GM21528 (cell line): ENCODE results near the gene ALDH1B1.
"Not testable (repeated sequence)": the region's sequence is repeated elsewhere in the genome, so short reads cannot be mapped to it uniquely, and the experiment has no call there.

Source experiments
- ATAC-seq: cut with Tn5 transposase; IDR thresholded peaks from one replicate; pipeline ENCODE4 v1.9.1; 2021; ENCODE audit warnings: mild to moderate bottlenecking, moderate library complexity; ENCODE audit not compliant: unreplicated experiment, low FRiP score

Gene ALDH1B1

DNA sequence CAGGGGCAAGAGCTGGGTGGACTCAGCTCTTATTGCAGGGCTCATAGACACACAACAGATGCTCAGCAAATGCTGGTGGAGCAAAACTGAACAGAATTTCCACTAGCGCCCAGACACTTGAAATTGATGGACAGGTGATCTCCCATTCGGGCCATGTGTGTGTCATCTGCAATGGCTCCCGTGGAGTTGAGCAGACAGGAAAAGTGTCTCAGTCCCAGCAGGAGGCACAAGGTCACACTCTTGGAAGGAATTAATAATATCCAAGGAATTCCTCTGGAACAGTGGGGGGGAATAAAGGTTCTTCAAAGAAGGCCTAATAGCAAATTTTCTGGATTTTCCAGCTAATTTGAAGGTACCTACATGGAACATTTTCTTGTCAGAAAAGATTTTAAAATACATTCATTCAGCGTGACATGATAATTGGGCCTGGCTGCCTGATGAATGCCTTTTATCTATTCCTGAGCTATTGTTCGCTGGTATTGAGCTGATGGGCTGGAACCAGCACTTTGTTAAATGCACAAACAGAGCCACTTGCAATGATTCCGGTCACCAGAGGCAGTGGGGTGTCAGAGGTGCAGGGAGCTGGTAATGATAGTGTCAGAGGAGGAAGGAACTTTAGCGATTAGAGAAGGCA, 31.5 kb upstream of the ALDH1B1 start:
- ATAC-seq = no peak

DNA sequence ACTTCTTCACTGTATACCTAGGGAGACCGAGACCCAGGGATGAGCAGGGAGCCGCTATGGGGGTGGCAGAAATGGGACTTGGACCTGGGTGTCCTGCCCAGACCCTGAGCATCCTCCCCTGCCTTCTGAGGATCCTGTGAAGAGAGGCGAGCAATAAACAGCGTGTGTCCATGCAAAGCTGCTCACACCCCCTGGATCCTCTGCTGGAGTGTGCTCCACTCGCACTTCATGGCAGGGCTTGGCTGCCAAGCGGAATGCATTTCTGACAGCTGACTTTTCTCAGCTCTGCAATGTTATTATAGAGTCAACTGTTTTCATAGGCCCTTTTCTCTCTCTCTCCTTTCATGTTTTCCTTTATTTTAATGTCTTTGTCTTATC, 31.0 kb upstream of the ALDH1B1 start:
- ATAC-seq = no peak

DNA sequence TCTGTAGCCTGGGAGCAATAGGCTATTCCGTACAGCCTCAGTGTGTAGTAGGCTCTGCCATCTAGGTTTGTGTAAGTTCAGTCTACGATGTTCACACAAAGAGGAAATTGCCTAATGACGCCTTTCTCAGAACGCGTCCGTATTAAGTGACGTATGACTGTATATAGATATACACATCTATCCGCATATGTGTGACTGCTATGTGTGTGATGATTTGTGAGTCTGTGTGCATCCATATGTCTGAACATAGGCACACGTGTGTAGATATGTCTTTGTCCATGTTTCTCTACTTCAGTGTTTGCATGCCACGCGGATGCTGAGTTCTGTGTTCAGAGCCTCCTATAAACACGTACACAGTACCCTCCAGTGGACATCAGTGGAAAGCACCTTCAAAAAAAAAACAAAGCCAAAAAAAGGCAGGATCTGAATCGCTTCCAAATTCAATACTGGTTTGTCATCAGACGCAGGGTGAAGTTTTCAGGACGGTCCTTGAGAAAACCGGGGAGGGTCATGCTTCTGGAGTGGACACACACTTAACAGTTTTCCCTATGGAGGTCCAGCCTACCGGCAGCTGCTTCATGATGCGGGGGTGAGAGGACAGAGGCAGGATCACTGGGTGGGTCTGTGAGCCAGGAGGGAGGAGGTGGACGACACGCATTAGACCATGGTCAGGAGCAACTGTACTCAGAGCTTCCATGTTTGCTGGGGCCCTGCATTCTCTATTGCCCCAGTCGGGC, 29.5 kb upstream of the ALDH1B1 start:
- peak; percentile 50 for ATAC-seq

DNA sequence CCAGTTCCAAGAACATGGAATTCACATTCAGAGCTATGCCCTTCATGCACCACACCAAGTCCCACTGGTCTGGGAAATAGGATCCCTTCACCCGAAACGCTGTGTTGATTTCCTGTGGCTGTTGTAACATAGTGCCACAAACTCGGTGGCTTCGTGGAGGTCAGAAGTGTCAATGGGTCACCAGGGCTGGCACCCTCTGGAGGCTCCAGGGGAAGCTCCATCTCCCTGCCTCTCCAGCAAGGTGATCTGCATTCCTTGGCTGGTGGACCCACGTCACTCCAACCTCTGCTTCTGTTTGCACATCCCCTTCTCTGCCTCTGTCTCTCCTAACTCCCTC, 28.9 kb upstream of the ALDH1B1 start:
- ATAC-seq = no peak

DNA sequence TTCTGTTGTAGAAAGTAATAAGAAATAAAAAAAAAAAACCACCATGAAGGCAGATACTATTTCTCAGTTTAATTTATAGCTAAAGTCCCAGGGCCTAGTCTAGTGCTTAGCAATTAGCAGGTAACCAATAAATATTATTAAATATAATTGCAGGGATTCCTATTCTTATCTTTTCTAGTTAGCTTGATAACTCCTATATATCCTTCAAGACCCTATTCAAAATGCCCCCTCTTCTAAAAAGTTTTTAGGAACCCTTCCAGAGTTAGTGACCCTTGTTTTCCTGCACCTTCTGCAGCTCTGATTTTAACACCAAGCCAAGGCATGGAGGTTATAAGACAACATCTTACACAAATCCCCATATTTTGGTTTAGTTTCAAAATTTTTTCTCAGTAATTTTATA, 24.6 kb upstream of the ALDH1B1 start:
- no peak for ATAC-seq

DNA sequence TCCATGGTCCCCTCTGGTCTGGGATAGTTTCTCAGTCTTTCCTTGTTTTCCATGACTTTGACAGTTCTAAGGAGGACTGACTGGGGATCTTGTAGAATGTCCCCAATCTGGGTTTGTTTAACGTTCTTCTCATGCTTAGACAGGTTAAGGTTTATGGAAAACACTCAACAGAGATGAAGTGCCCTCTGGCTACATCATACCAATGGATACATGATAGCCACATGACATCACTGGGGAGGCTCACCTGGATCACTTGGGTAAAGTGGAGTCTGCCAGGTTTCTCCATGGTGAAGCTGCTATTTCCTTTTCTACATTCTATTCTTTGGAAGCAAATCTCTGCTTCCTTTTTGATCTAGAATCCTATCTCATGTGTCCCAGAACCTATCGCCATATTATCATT, 23.8 kb upstream of the ALDH1B1 start:
- ATAC-seq = no peak

DNA sequence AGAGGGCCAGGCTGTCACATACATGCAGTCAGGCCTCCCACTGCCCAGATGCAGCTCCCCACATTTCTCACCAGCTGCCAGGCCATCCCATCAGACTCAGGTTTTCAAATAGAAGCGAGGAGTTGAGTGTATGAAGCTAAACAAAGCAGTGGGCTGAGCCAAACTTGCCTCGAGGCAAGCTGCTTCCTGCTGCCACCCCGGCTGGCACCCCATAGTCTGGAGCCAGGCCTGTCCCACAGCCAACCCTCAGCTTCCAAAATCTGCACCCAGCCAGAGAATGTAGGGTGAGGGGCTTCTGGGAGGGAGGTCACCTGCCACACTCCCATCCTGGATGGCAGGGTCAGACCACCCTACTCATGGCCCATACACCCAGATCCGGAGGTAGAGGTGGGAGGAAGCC, 22.3 kb upstream of the ALDH1B1 start:
- no peak for ATAC-seq

DNA sequence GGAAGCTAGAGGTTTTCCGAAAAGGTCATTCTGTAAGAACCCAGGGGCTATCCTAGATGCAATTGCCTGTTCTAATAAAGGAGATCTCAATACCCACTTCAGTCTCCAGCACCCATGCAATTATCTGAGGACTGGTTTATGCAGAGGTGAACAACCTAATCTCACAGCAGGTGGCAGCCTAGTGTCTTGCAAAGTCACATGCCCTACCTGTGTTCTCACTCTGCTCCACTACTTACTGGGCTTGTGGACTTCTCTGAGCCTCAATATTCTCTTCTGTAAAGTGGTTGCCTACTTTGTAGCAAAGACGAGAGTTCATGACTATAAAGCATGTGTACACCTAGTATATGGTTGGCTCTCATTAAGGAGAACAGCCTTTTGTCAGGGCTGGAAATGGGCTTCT, 21.0 kb upstream of the ALDH1B1 start:
- no peak for ATAC-seq

DNA sequence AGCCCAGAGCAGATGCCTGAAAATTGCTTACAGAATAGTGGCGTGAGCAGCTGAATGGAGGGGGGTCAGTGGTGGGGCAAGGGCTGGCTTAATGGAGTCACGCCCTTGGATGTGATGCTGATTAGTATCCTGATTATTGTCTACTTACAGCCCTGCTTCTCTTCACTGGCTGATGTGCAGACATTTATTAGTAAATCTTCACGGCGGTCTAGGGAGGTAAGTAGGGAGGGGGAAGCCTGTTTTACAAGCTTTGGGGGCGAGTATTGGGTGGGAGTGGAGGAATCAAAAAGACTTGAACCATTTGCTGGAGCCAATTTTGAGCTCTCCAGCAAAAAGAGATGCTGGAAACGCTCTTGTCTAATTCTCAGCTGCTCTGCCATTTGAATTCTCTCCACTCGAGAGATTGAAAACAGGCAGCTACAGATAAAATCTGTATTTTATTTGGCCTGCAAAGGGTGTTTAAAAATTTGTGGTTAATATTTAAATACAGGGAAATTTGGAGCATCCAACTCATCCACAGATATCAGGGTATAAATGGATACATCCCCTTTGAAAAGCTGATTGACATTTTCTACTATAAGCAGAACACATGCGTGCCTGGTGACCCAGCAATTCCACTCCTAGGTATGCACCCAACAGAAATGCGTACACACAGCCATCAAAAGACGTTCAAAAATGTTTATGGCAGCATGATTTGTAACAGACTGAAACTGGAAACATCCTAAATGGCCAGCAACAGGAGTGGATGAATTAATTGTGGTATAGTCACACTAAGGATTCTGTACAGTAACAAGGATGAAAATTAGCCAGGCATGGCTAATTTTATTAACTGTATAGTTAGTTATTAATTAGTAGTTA, 19.5 kb upstream of the ALDH1B1 start:
- ATAC-seq = no peak

DNA sequence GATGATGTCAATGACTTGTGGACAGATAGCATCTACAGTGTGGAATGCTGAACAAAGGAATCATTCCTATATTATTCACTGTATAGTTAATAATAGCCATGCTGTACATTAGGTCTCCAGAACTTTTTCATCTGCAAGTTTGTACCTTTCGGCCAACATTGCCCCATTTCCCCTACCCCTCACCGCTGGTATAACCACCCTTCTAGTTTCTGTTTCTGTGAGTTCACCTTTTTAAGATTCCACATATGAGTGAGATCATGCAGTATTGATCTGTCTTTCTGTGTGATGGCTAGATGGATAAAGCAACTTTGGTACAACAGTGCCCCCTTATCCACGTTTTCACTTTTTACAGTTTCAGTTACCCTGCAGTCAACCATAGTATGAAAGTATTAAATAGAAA, 18.8 kb upstream of the ALDH1B1 start:
- no peak for ATAC-seq

DNA sequence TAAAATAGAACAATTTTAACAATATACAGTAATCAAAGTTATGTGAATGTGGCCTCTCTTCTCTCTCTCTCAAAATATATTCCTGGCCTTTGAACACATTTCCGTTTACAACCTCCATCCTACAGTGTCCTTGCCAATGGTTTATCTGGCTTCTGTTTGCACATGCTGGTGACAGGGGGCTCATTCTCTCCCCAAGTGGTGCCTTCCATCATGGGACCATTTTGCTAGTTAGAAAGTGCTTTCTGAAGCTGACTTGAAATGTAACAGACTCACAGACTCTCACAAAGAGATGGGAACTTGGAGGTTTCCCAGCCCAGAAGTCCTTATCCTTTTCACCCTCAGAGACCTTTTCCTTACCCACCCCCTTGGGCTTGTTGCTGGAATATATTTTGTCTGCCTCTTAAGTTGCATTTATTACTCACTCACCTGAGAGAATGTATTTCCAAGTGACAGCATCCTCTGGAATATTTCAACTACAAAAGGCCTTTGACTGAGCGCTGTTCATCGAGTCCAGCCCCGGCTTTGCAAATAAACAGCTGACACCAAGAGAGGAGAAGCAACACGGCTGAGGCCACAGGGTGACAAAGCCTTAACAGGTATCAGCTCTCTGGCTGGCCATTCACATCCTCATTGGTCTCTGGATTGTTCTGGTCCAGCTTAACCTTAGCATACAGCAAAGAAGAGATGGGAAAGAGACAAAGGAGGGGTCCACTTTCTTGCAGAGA, 17.5 kb upstream of the ALDH1B1 start:
- no peak for ATAC-seq

DNA sequence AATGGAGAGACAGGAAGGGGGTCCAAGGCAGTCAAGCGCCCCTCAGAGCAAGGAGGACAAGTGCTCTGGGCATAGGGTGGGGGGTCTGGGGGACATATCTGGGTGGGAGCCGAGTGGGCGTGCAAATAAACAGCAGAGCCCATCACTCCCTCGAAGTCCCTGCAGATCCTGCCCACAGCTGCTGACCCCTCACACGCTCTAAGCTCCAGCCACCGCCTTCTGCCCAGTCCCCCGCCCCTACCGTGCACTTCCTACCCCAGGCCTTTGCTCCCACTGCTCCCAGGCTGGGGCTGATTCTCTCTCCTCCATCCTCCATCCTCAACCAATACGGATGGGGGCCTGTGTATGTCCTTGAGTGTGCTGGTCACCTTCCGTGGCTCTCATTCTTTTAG, 16.9 kb upstream of the ALDH1B1 start:
- ATAC-seq = no peak

DNA sequence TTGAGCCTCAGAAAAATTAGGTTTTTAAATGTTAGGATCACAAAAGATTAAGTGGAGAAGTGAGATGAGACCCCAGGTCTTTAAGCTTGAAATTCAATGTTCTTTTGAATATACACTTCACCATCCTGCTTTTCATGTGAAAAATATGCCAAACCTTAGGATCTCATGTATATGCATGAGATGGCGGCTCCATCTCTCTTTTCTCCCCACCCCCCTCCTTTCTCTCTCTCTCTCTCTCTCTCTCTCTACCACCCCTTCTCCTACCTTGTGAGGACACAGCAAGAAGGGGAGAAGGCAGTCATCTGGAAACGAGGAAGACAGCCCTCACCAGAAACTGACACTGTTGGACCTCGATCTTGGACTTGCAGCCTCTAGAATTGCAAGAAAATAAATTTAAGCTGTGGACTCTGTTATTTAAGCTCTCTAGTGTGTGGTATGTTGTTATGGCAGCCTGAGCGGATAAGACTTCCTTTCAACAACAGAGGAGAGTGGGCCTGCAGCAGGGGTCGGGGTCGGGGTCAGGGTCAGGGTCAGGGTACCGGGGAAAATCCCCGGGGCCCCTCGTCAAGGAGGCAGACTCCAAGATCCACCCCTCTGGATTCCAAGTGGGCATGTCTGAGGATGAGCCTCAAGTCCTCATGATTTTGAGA, 16.4 kb upstream of the ALDH1B1 start:
- ATAC-seq = no peak

DNA sequence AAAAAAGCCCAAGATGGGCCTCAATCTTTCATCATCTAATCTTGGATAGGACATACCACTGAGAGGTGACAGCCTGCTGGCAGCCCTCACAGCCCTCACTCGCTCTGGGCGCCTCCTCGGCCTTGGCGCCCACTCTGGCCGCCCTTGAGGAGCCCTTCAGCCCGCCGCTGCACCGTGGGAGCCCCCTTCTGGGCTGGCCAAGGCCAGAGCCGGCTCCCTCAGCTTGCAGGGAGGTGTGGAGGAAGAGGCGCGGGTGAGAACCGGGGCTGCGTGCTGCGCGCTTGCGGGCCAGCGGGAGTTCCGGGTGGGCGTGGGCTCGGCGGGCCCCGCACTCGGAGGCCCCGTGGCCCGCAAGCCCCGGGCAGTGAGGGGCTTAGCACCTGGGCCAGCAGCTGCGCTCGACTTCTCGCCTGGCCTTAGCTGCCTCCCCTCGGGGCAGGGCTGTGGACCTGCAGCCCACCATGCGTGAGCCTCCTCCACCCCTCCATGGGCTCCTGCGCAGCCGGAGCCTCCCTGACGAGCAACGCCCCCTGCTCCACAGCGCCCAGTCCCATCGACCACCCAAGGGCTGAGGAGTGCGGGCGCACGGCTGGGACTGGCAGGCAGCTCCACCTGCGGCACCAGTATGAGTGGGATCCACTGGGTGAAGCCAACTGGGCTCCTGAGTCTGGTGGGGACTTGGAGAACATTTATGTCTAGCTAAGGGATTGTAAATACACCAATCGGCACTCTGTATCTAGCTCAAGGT, 15.0 kb upstream of the ALDH1B1 start:
- not testable (repeated sequence) for ATAC-seq

DNA sequence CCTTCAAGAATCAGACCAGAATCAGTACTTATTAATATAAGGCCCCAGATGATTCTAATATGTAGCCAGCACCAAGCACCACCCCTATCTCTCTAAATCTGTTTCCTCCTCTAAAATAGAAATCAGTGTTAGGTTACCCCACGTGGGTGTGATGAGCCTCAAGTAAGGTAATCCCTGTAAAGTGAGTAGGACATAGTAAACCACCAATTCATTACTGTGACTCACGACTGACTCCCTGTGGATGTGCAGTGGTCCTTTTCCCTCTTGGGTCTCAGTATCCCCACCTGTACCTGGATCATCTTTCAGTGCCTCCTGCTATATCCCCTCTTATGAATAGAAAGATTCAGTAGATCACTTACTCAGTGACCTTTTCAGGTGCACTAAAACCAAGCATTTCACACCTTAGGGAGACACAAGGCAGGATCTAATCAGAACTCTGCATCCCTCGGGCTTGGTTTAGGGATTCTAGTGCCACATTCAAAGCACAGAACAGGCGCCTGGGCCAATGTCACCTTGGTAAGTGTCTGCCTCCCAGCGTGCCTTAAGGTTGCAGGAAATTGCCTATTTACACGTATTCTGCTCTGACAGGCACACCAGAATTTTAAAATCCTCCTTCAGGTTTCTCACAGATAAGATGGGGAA, 12.2 kb upstream of the ALDH1B1 start:
- ATAC-seq = no peak

DNA sequence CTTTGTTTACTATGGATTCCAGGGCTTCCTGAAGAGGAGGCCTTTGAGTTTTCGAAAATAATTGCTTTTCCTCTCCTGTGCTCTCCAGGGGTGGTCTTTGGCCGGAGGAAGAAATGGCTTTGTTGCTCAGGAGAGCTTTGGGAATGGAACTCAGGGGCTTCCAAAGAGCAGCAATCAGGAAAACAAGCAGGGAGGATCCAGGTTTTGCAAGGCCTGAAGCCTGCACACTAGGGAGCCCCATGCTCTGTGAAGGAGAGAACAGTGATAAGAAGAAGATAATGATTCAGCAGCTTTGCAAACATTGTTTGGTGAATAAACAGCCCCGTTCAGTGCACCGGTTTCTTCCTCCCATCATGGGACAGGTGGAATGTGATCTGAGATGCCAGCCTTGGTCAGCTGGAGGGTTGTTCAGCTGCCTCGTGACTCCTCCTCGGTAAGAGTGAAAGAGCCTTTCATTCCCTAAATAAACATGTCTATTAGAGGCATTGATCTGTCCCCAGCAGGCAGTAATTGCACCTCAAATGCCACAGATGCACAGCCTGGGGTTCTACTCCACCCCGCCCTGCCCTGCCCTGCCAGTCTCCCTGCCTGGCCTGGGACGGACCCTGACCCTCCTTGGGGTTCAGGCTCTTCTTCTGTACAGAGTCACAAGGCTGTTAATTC, 11.5 kb upstream of the ALDH1B1 start:
- no peak for ATAC-seq

DNA sequence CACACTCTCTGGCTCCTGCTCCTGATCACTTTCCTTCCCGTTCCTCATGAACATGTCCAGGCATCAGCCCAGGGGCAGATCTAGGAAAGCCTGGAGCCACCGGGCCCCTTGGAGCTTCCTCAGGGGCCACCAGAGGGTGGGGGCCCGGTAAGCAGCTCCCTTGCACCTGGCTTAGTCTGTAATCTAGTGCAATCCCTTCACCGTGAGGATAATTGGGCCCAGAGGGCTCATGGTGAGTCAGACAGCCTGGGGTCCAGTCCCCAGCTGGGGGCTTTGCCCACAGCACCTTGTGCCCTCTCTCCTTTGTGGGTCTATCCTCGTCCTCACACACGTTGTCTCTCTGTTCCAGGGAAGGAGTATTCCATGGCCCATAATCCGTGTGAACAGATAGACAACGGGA, 10.4 kb upstream of the ALDH1B1 start:
- no peak for ATAC-seq

DNA sequence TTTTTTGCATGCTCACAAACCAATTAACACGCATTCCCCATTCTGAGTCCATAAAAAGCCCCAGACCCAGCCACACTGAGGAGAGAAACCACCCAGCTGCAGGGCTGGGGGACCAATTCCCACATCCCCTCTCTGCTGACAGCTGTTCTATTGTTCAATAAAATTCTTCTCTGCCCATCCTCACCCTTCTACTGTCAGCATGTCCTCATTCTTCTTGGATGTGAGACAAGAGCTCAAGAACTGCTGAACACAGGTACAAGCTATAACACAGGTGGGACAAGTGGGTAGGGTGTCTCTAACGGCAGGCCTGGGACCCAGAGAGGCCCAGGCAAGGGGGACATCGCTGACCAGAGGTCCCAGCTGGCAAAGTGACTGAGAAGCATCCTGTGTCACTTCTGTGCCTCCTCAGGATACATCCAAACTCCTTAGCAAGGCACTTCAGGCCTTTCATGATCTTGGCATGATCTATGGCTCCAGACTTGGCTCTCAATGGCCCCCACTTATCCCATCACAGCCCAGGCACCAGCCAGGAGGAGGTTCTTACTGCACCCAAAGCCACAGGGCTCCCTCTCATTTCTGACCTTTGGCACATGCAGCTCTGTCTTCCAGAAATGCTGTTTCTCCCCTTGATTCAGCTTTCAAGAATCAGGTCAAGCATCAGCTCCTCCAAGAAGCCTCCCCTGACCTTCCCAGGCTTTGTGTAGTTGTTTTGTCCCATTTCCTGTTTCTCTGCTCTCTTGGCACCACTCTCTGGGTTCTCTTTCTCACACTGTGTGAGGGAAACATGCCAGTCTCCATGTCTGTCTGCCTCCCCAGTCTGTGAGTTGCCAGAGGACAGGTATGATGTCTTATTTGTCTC, 7.3 kb upstream of the ALDH1B1 start:
- ATAC-seq = no peak
